Liver (tissue), 9 donors: ENCODE results near the gene COX7C. TPM values are rescaled to one million over a fixed set of nuclear protein-coding genes. Genes with fewer than 3 reads are reported as not detected.
A peak's percentile ranks its signal among the peaks of the same experiment; 100 is the strongest.

Experiments used
- DNase-seq: peaks from one replicate; pipeline ENCODE4 v3.0.0-alpha.2; 2017; ENCODE audit warnings: low spot score
- H3K27ac ChIP-seq, 2 donors: one replicate each; pipeline ENCODE4 v1.7.0; 2013; ENCODE audit warnings: inconsistent platforms in 2 of 2, low read length in 2 of 2, control low read depth in 1 of 2, low read depth in 1 of 2, mild to moderate bottlenecking in 1 of 2
- H3K27me3 ChIP-seq, 4 donors: one replicate each; pipeline versions ENCODE4 v1.6.1 to v1.7.0; 2013; ENCODE audit warnings: low read length in 3 of 4, inconsistent platforms in 1 of 4, mild to moderate bottlenecking in 1 of 4, moderate library complexity in 1 of 4; ENCODE audit not compliant: control insufficient read depth in 4 of 4, insufficient read depth in 4 of 4
- H3K36me3 ChIP-seq, 4 donors: one replicate each; pipeline versions ENCODE4 v1.6.1 to v1.7.0; 2013; ENCODE audit warnings: low read length in 3 of 4, mild to moderate bottlenecking in 3 of 4, low read depth in 1 of 4, moderate library complexity in 1 of 4; ENCODE audit not compliant: control insufficient read depth in 4 of 4, insufficient read depth in 3 of 4
- H3K4me1 ChIP-seq, 4 donors: one replicate each; pipeline versions ENCODE4 v1.6.1 to v1.7.0; 2013; ENCODE audit warnings: low read length in 3 of 4, mild to moderate bottlenecking in 3 of 4, moderate library complexity in 1 of 4; ENCODE audit not compliant: control insufficient read depth in 4 of 4, insufficient read depth in 4 of 4
- H3K4me3 ChIP-seq, 3 donors: one replicate each; pipeline versions ENCODE4 v1.6.1 to v1.7.0; 2013; ENCODE audit warnings: low read length in 3 of 3, control low read depth in 1 of 3, low read depth in 1 of 3, mild to moderate bottlenecking in 1 of 3
- H3K9ac ChIP-seq, 2 donors: one replicate each; pipeline ENCODE4 v1.7.0; 2013; ENCODE audit warnings: low read length in 2 of 2, mild to moderate bottlenecking in 2 of 2, moderate library complexity in 2 of 2, control low read depth in 1 of 2, low read depth in 1 of 2
- H3K9me3 ChIP-seq, 4 donors: one replicate each; pipeline versions ENCODE4 v1.6.1 to v1.7.0; 2013; ENCODE audit warnings: low read length in 3 of 4; ENCODE audit not compliant: control insufficient read depth in 4 of 4
- ATF3 ChIP-seq: IDR thresholded peaks from 2 replicates; pipeline ENCODE4 v1.6.1; 2016; ENCODE audit warnings: antibody characterized with exemption
- EGR1 ChIP-seq, 2 donors: IDR thresholded peaks; 2 replicates each; pipeline ENCODE4 v1.6.1; 2016 to 2018; ENCODE audit warnings: antibody characterized with exemption in 2 of 2, low read depth in 2 of 2
- FOXA1 ChIP-seq: IDR thresholded peaks from 2 replicates; pipeline ENCODE4 v1.6.1; 2016; ENCODE audit warnings: antibody characterized with exemption
- GABPA ChIP-seq, 2 donors: IDR thresholded peaks in 1 of 2; conservative IDR thresholded peaks in 1 of 2; 2 replicates each; pipeline ENCODE4 v1.6.1; 2016; ENCODE audit warnings: antibody characterized with exemption in 2 of 2, mild to moderate bottlenecking in 1 of 2, moderate library complexity in 1 of 2
- NR2F2 ChIP-seq: IDR thresholded peaks from 2 replicates; pipeline ENCODE4 v1.6.1; 2016; ENCODE audit warnings: antibody characterized with exemption
- REST ChIP-seq: IDR thresholded peaks from 2 replicates; pipeline ENCODE4 v1.6.1; 2016; ENCODE audit warnings: antibody characterized with exemption, mild to moderate bottlenecking
- SP1 ChIP-seq: IDR thresholded peaks from 2 replicates; pipeline ENCODE4 v1.6.1; 2018; ENCODE audit warnings: antibody characterized with exemption, mild to moderate bottlenecking
- YY1 ChIP-seq: IDR thresholded peaks from 2 replicates; pipeline ENCODE4 v1.6.1; 2016; ENCODE audit warnings: antibody characterized with exemption, mild to moderate bottlenecking
- WGBS: extraction: QIAGEN DNeasy Blood & Tissue Kit; methylation state at CpG from one replicate; pipeline ENCODE4 v1.1.7; 2013; 5-methylcytosine and 5-hydroxymethylcytosine counted together
- polyA plus RNA-seq, 2 donors: library from polyadenylated mRNA; stranded (reverse) in 1 of 2; unstranded in 1 of 2; fragments of 200-250 nt in 1 of 2; fragments of >200 nt in 1 of 2; fragmentation: Nextera tagmentation in 1 of 2; extraction: Ambion mirVana in 1 of 2; gene quantifications; one replicate each; pipeline versions ENCODE4 v1.2.1 to v1.2.3, GENCODE V29; 2013 to 2015
- total RNA-seq, 2 donors: library from RNA; depleted of rRNA; stranded (reverse); fragments of >200 nt; gene quantifications; one replicate each; pipeline ENCODE4 v1.2.3, GENCODE V29; 2014
- TF ChIP-seq, protein P1 (sequence below): IDR thresholded peaks from 2 replicates; pipeline ENCODE4 v1.6.1; 2016; ENCODE audit warnings: antibody characterized with exemption
- TF ChIP-seq, protein P2 (sequence below): IDR thresholded peaks from 2 replicates; pipeline ENCODE4 v1.6.1; 2016; ENCODE audit warnings: antibody characterized with exemption
- donor health status: healthy.
- donor health status: healthy.
- donor health status: healthy.
- donor health status: healthy.
- donor health status: healthy.

Gene COX7C
- total and polyA plus RNA-seq, 4 donors = 160 to 1,060 (median 356) TPM

- H3K4me1 ChIP-seq = no peaks in the 10 kb centered on the region
- H3K9ac ChIP-seq = no peak overlapping the region
- 81% methylated on average over 2 of the region's 2 CpGs for WGBS
- peaks cover 0 to 2% (median 0%) of the 10 kb centered on the region in 4 donors for H3K27me3 ChIP-seq
- no peak overlapping the region for H3K27ac ChIP-seq
- TF ChIP-seq EGR1 (IDR thresholded peaks at IDR 0.05; ENCODE audit: low read depth in 2 of 2) = no peak
- no peak for TF ChIP-seq GABPA (IDR thresholded peaks at IDR 0.05 in 1 of 2, conservative IDR thresholded peaks at IDR 0.05 in 1 of 2)
- TF ChIP-seq ATF3 = no peak
- TF ChIP-seq FOXA1 = no peak
- no peak for TF ChIP-seq SP1
- TF ChIP-seq NR2F2 = no peak
- TF ChIP-seq YY1 = no peak
- TF ChIP-seq, protein P1, sequence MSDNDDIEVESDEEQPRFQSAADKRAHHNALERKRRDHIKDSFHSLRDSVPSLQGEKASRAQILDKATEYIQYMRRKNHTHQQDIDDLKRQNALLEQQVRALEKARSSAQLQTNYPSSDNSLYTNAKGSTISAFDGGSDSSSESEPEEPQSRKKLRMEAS = no peak
- TF ChIP-seq REST = no peak
- TF ChIP-seq, protein P2, sequence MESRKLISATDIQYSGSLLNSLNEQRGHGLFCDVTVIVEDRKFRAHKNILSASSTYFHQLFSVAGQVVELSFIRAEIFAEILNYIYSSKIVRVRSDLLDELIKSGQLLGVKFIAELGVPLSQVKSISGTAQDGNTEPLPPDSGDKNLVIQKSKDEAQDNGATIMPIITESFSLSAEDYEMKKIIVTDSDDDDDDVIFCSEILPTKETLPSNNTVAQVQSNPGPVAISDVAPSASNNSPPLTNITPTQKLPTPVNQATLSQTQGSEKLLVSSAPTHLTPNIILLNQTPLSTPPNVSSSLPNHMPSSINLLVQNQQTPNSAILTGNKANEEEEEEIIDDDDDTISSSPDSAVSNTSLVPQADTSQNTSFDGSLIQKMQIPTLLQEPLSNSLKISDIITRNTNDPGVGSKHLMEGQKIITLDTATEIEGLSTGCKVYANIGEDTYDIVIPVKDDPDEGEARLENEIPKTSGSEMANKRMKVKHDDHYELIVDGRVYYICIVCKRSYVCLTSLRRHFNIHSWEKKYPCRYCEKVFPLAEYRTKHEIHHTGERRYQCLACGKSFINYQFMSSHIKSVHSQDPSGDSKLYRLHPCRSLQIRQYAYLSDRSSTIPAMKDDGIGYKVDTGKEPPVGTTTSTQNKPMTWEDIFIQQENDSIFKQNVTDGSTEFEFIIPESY = no peak
- H3K9me3 ChIP-seq = no peaks in the 10 kb centered on the region
- peaks cover 3 to 20% (median 8%) of the 10 kb centered on the region in 4 donors for H3K36me3 ChIP-seq
- no peak overlapping the region for H3K4me3 ChIP-seq
- DNase-seq = no peak
Measured at GRCh38 chr5:86625148-86625547, 7.4 kb downstream of the COX7C start.

DNA sequence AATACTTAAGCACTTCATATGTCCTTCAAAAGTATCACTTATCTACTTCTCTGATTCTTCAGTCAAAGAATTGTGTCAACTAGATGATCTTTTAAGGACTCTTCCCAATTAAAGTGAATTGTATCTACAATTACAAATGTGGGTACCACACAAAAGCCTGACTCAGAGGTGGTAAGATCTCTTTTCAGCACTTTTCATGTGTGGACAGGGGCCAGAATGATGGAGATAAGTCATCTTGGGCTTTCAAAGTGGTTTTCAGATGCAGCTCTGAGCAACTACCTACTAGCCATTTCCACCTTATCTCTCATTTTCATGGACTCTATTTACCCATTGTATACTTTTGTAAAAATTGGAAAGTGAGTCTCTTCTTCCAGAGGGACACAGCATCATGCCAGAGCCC is 8.4 kb downstream of the COX7C start:
- Histone ChIP-seq H3K27ac (no peak overlapping the region), H3K9me3 (no peaks in the 10 kb centered on the region), H3K4me3 (no peak overlapping the region), H3K36me3 (peaks cover 0 to 11% (median 6%) of the 10 kb centered on the region in 4 donors), H3K27me3 (peaks cover 0 to 2% (median 0%) of the 10 kb centered on the region in 4 donors), H3K9ac (no peak overlapping the region), H3K4me1 (no peaks in the 10 kb centered on the region)
- TF ChIP-seq, protein P1 = no peak
- TF ChIP-seq, protein P2 = no peak
- no peak for TF ChIP-seq FOXA1
- TF ChIP-seq REST = peak; percentile 84
- TF ChIP-seq GABPA (IDR thresholded peaks at IDR 0.05 in 1 of 2, conservative IDR thresholded peaks at IDR 0.05 in 1 of 2) = no peak
- TF ChIP-seq SP1 = no peak
- no peak for DNase-seq
